ENCODE data around the gene WNT5A.

Gene WNT5A

DNA sequence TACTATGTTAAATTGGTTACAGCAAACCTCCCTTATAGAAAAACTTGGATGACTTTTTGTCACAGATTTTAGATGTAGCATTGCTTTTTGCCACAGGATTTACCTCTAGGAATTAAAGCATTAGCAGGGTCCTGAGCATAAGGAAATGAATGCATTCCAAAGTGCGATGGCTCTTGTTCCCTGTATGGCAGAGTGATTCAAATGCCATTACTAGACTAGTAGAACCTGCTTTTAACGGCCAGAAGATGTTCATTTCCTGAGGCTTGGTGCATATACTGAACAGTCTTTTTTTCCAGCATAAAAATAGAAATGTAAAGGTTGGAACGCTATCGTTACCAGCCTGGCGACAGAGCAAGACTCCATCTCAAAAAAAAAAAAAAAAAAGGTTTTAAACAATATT is 59.4 kb downstream of the WNT5A start:
- no peaks in the 10 kb centered on the region for H3K36me3 Mint-ChIP-seq (ENCODE audit: low read depth)
- H3K9me3 Mint-ChIP-seq, result peaks cover 4% of the 10 kb centered on the region
- no peaks in the 10 kb centered on the region for H3K4me1 Mint-ChIP-seq
- H3K27ac Mint-ChIP-seq, result no peak overlapping the region
- DNase-seq, result no peak
- no peak overlapping the region for H3K4me3 Mint-ChIP-seq
- no peak for ATAC-seq
- H3K27me3 Mint-ChIP-seq, result no peaks in the 10 kb centered on the region

DNA sequence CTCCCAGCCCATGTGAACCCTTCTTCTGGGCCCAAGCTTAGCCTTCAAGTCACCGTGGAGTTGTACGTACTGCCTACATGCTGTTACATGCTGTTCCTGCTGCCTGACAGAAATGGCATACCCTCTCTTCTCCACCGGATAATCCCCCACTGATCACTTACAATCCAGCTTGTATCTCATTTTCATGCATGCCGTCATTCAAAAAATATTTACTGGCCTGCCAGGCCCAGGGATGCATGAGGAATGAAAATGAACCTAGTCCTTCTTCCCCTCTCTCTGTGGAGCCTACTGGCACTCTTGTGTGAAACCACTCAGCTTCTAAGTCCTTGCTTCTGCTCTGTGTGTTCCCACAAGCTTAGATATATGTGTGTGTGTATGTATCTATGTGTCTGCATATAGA is 60.6 kb downstream of the WNT5A start:
- ATAC-seq (no peak), DNase-seq (no peak)
- no peaks in the 10 kb centered on the region for H3K27me3 Mint-ChIP-seq
- no peak overlapping the region for H3K4me3 Mint-ChIP-seq
- H3K4me1 Mint-ChIP-seq, result no peaks in the 10 kb centered on the region
- no peaks in the 10 kb centered on the region for H3K36me3 Mint-ChIP-seq (ENCODE audit: low read depth)
- peaks cover 4% of the 10 kb centered on the region for H3K9me3 Mint-ChIP-seq
- H3K27ac Mint-ChIP-seq, result no peak overlapping the region

DNA sequence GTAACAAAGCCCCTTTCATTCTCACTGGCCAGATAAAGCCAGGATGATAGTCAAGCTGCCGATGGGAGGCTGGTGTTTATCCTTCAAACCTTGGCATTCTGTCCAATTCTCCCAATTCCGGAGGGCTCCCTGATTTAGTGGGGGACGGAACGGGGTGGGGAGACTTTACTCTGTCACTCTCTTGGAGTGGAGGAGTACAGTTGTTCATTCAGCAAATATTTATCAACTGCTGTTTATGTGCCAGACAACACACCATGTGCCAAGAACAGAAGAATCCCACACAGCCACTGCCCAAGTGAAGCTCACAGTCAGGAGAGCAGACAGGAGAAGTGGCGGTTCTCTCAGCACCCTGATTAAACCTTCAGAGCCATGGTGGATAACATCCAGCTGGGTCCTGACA is 63.3 kb downstream of the WNT5A start:
- no peak for ATAC-seq
- Mint-ChIP-seq H3K9me3 (peaks cover 18% of the 10 kb centered on the region), H3K4me1 (no peaks in the 10 kb centered on the region), H3K4me3 (no peak overlapping the region), H3K27me3 (no peaks in the 10 kb centered on the region), H3K36me3 (ENCODE audit: low read depth) (no peaks in the 10 kb centered on the region), H3K27ac (no peak overlapping the region)
- no peak for DNase-seq

DNA sequence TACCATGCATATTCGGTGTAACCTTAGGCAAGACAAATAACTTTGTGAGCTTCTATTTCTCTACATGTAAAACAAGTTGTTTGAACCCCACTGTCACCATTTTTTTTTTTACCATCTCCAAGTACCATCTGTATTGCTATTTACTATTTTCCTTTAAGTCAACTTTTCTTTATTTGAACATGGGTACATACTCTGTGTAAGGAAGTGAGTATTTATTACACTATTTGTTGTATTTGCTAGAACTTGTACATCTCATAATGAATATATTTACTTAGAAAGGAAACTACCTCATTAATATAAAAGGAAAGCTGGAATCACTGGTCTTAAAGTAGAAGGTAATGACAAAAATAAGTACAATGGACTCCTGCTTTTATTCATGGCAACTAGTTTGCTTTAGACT is 69.9 kb downstream of the WNT5A start:
- no peak overlapping the region for H3K4me3 Mint-ChIP-seq
- no peaks in the 10 kb centered on the region for H3K27me3 Mint-ChIP-seq
- no peak overlapping the region for H3K27ac Mint-ChIP-seq
- H3K36me3 Mint-ChIP-seq (ENCODE audit: low read depth), result no peaks in the 10 kb centered on the region
- ATAC-seq, result no peak
- H3K4me1 Mint-ChIP-seq, result no peaks in the 10 kb centered on the region
- no peak for DNase-seq
- peaks cover 25% of the 10 kb centered on the region for H3K9me3 Mint-ChIP-seq

DNA sequence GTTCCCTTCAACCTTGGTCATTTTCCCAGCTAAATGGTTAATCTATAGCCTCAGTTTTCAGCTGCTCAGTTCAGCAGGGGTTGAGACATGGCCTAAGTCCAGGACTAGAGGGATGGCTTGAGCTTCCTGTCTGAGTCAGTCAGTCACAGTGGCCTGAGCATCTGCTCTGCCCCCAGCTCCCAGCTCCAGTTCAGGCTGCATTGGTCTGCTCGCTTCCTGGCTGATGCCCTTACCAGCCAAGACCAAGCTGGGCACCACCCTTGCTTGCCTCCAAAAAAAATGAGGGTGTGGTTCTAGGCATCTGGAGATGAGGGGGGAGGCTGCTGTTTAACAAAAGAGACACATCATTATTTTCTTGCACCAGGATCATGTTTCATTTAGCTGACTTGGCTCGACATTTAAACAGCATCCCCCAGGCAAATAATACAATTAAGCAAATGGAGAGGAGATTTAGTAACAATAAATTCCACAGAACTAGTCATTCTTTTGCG is 70.7 kb downstream of the WNT5A start:
- ATAC-seq, result no peak
- H3K9me3 Mint-ChIP-seq, result peaks cover 24% of the 10 kb centered on the region

More for the DNA sequence above, 70.7 kb downstream of the WNT5A start:
- Mint-ChIP-seq H3K4me1 (no peaks in the 10 kb centered on the region), H3K27me3 (no peaks in the 10 kb centered on the region), H3K27ac (no peak overlapping the region), H3K4me3 (no peak overlapping the region), H3K36me3 (ENCODE audit: low read depth) (no peaks in the 10 kb centered on the region)
- DNase-seq, result no peak
